ENCODE data around the gene KIF16B. TPM values are rescaled to one million over a fixed set of nuclear protein-coding genes. Genes with fewer than 3 reads are reported as not detected.
A peak's percentile ranks its signal among the peaks of the same experiment; 100 is the strongest.

Gene KIF16B
- total and polyA plus RNA-seq, 9 of the 15 experiments (the other 6 are each of a cell fraction or from before 2014, with no cell fraction given): 1.00 to 10.6 (median 8.5) TPM

- H3K4me1 ChIP-seq (replicated peaks in 1 of 2; ENCODE audit: control insufficient read depth in 2 of 2, insufficient read depth in 2 of 2, low read length in 2 of 2): no peaks in the 10 kb centered on the region; a peak in 1 of 5 replicates
- H3K9me3 ChIP-seq (replicated peaks; ENCODE audit: control insufficient read depth, insufficient read depth, low read depth, low read length): no peaks in the 10 kb centered on the region
- H3K36me3 ChIP-seq (ENCODE audit: control insufficient read depth, insufficient read depth, low read length): no peaks in the 10 kb centered on the region
- ChIA-PET POLR2A (no interaction called here), CTCF (ENCODE audit: low intra/inter-chr PET ratio) (no interaction called here)
- intact Hi-C loops (cut with micrococcal nuclease): no loop called here
- peak; percentile 77 for ATAC-seq
- WGBS (ENCODE audit: insufficient coverage, low coverage, missing lambda C conversion rate): 0% methylated on average over 4 of the region's 6 CpGs
- TF ChIP-seq NFYB (IDR thresholded peaks at IDR 0.05; ENCODE audit: extremely low read depth, insufficient read length) (peak; percentile 61), MAFK (IDR thresholded peaks at IDR 0.05; ENCODE audit: low read length) (no peak), KLF6 (CRISPR knock-in tag; IDR thresholded peaks at IDR 0.05; ENCODE audit: borderline replicate concordance) (no peak), USF1 (CRISPR knock-in tag; IDR thresholded peaks at IDR 0.05) (peak; percentile 71), RAD51 (IDR thresholded peaks at IDR 0.05; ENCODE audit: borderline replicate concordance, low read depth) (peak; percentile 71), USF2 (CRISPR knock-in tag; IDR thresholded peaks at IDR 0.05) (peak; percentile 78), BACH1 (tag; IDR thresholded peaks at IDR 0.05) (no peak), MNT (conservative IDR thresholded peaks at IDR 0.05) (no peak)
- H3K9ac ChIP-seq (ENCODE audit: insufficient read depth in 1 of 2, low read depth in 2 of 2, low read length in 2 of 2): no peak overlapping the region
- BruUV-seq (replicated peaks): no TSS peak
- H3K27ac ChIP-seq (ENCODE audit: extremely low read depth, low read depth, low read length): no peak overlapping the region
- H3K4me2 ChIP-seq (ENCODE audit: insufficient read depth, low read length): peak overlapping the region; percentile 52
- no peaks in the 10 kb centered on the region for H4K20me1 ChIP-seq (replicated peaks; ENCODE audit: control insufficient read depth, insufficient read depth, low read length)
- DNase-seq (ENCODE audit: extremely low read depth in 1 of 4, low spot score in 3 of 4): peak in 2 of 4 experiments; percentile 11 to 13
- H3K27me3 ChIP-seq (ENCODE audit: control insufficient read depth in 2 of 2, insufficient read depth in 2 of 2, low read length in 2 of 2): no peaks in the 10 kb centered on the region; a peak in 1 of 5 replicates
- H2AFZ ChIP-seq (ENCODE audit: low read depth, low read length): 0 out of 2 replicates have a peak overlapping the region, but pooled peaks have one; percentile 14
- no peaks in the 10 kb centered on the region for H3K9me1 ChIP-seq (ENCODE audit: control insufficient read depth, insufficient read depth, low read length)
- H3K79me2 ChIP-seq (ENCODE audit: control insufficient read depth, insufficient read depth, low read length): no peaks in the 10 kb centered on the region
- no peak overlapping the region for H3K4me3 ChIP-seq
- in situ Hi-C loops (cut with MboI): no loop called here
- FAIRE-seq: no peak
Observed at GRCh38 chr20:16246870-16247269, 326.4 kb downstream of the KIF16B start.
